GM18526 (cell line): Measurements from ENCODE around the gene CD2BP2.
A peak's percentile ranks its signal among the peaks of the same experiment; 100 is the strongest.

Experiments used
- POLR2A ChIP-seq: IDR thresholded peaks from 3 replicates; pipeline ENCODE4 v1.6.1; 2011; ENCODE audit not compliant: insufficient read length; ENCODE audit errors: extremely low read depth

The CD2BP2 gene

DNA sequence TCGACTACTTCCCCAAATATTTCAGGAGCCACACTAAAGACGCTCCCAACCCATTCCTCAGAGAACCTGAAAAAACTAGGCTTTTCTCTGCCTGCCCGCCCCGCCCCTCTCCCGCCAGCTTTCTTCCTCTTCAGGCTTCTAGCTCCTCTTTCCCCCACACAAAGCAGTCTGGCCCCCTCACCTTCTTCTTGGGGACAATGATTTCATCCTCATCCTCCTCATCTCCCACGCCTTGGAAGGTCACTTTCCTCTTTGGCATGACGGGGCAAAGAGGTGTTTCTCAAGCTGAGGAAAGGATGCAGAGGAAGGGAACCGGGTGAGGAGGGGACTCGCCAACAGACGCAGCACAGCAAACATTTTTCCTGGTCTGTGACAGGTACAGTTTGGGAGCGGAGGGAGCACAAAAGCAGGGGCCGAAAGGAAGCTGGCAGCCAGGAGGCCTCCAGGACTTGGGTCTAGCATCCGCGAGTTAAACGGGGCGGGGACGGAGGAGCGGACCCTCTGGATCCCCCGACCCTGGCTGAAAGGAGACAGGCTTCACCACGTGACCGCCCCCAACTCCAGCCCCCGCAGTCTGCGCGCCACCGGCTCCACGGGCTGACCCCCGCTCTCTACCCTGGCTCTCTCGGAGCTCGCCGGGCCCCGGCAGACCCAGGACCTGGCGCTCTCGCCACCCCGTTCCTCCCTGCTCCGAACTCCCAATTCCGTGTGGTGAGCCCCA, 525 bp downstream of the CD2BP2 start:
- TF ChIP-seq POLR2A, result no peak

DNA sequence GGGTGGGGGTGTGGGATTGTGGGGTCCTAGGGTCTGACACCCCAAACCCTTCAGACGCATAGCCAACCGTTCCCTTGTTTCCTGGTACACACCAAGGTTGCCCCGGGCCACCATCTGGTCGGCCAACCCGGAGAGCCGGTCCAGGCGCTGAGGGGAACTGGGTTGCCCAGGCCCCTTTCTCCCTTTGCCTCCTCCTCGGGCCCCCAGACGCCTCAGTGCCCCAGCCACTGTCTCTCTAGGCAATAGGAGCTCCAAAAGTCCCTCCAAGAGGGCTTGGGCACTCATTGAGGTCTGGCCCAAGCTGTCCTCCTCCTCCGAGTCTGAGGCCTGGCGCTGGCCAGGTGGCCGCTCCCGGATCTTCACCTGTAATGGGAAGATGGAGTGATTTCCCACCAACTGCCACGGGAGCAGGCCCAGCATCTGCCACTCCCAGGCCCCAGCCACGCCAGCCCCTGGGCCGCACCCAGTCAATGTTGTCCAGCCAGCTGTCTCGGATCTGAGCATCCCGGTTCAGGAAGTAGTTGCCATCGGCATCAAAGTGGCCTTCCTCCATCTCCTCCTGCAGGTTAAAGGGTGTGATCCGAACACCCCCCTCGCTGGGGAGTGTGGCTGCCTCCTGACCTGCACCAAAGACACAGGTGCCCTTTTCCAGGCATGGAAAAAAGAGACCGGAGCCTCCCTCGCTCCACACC, 1.5 kb downstream of the CD2BP2 start:
- no peak for TF ChIP-seq POLR2A

DNA sequence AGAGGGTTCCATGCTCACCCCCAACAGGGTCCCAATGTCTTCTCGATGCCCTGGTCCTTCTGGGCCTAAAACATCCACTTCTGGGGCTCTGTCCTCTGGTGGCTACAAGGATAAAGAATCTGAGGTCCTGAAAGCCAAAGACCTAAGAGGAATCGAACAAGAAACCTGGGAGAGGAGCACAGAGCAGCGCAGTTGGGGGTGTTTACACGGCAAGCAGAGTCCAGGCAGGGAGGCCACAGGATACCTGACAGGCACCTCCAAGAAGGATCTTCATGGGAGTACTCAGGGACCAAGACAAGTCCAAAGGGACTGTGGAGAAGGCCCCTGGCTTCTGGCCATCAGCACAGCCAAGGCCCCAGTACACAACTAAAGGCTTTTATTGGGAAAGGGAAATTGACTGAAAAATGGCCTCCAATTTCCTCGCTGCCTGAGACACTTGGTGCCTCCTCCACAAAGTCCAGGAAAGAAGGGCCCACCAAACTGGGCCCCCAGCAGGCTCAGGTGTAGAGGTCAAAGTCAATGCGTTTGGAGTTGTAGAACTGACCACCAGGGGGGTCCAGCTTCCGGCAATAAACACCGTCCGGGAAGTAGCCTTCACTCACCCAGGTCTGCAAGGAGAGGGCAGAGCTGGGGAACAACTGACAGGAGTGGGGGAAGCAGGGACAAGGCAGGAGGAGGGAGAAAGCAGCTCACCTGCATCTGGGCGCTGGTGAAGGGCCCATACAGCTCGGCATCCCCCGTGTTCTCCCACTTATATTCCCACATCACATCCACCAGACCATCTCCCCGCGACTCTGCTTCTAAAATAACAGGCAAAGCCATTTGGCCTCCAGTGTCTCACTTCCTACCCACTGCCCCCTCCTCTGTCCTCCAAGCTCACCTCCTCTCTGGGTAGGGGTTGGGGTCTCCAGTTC, 2.4 kb downstream of the CD2BP2 start:
- no peak for TF ChIP-seq POLR2A

DNA sequence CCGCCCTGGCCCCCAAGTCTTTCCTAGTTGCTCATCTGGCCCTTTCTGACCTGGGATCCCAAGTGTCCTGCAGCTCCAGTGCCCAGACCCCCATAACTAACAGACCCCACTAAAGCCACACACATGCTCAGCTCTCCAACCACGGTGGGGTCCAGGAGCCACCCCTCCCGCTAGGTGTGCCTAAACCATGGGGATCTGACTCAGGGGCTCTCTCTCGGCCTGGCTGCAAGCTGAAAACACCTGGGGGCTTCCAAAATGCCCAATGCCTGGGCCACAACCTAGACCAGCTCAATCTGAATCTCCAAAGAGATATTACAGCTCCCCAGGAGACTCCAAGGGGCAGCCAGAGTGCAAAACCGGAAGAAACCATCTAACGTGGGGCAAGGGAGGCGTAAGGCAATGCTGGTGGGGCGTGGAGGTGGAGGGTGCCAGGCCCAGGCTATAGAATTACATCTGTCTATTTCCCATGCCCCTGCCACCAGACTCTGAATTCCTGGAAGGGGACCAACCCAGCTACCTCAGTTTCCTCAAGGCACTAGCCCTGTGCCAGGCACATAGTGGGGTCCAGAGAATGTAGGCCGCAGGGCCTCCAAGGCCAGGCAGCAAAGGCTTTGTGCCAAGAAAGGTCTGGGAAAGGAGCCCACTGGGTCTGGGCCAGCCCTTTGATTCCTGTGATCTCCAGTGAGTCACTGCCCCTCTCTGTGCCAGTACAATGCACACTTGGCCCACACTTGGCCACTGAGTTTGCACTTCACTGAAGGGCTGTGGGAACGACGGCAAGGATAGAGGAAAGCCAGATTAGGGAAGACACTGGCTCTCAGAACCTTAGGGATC, 3.3 kb downstream of the CD2BP2 start:
- no peak for TF ChIP-seq POLR2A

DNA sequence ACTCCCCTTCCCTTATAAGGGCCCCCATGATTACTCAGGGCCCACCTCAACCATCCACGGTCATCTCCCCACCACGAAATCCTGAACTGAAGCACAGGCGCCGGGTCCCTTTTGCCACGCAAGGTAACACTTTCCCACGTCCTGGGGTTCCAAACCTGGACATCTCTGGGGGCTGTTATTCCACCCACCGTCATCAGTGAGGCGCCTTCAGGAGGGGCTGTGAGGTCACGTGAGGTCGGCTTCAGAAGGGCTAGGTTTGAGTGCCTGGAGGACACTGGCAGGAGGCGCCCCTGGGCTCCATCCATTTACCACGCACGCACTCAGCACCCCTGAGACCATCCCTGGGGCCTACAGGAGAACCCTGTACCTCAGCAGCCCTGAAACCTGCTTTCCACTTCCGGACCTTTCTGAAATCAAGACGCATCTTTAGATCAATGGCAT, 4.1 kb downstream of the CD2BP2 start:
- TF ChIP-seq POLR2A, result no peak

DNA sequence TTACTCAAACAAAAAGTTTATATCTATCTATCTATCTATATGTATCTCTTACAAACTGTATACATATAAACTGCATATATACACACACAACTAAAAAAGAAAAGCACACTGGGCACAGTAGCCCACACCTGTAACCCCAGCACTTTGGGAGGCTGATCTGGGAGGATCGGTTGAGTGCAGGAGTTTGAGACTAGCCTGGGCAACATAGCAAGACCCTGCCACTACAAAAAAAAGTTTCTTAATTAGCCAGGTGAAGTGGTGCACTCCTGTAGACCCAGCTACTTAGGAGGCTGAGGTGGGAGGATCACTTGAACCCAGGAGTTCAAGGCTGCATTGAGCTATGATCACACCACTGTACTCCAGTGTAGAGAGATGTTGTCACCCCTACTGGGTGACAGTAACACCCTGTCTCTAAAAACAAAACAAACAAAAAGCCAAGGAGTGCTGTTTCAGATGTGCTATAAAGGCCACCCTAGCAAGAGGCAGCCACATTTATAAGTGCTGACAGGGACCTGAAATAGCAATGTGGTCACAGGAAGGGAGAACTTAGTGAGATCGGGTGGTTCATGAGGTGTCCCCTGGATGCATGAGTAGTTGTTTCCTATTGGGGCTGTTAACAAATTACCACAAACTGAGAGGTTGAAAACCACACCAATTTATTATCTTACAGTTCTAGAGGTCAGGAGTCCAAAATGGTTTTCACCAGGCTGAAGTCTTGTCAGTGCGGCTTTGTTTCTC, 4.8 kb downstream of the CD2BP2 start:
- no peak for TF ChIP-seq POLR2A

DNA sequence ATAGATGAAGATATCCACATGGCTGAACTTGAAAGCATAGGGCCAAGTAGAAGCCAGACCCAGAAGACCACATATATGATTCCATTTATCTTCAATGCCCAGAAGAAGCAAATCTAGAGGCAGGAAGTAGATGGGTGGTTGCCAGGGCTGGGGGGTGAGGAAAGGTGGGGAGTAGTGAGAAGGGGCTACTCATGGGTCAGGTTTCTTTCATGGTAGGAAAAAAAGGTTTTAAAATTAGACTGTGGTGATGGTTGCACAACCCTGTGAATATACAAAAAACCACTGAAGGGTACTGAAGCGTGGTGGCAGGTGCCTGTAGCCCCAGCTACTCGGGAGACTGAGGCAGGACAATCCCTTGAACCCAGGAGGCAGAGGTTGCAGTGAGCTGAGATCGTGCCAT, 5.4 kb downstream of the CD2BP2 start:
- no peak for TF ChIP-seq POLR2A

DNA sequence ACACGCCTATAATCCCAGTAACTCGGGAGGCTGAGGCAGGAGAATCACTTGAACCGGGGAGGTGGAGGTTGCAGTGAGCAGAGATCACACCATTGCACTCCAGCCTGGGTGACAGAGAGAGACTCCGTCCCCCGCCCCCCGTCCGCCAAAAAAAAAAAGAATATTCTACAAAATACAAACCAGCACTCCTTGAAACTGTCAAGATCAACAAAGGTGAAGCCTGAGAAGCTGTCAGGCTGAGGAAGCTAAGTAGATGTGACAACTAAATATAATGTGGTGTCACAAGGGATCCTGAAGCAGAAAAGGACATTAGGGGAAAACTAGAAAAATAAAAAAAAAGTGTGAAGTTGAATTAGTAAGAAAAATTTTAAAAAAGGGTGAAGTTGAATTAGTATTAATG, 6.2 kb downstream of the CD2BP2 start:
- no peak for TF ChIP-seq POLR2A

DNA sequence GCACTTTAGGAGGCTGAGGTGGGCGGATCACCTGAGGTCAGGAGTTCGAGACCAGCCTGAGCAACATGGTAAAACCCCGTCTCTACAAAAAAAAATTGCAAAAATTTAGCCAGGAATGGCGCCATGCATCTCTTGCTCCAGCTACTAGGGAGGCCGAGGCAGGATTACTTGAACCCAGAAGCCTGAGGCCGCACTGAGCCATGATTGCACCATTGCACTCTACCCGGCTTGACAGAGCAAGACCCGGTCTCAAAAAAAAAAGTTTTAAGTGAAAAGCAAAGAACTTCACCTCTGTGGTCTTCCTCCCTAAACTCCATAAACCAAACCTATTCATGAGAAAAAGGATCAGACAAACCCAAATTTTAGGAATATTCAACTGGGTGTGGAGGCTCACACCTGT, 7.0 kb downstream of the CD2BP2 start:
- TF ChIP-seq POLR2A, result no peak

DNA sequence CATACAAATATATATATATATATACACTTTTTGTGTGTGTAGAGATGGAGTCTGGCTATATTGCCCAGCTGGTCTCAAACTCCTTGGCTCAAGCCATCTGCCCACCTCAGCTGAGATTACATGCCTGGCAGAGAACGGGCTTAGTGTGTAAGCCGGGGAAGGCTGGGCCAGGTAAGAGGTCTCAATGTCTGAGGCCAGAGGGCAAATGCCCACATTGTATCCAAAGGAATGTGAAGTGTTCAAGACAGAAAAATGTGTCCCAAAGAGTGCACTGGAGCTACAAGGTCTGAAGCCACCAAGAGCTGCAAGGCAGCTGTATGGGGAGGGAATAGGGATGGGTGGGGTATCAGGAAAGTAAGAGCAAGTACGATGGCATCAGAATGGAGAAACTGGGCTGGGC, 8.8 kb downstream of the CD2BP2 start:
- no peak for TF ChIP-seq POLR2A

DNA sequence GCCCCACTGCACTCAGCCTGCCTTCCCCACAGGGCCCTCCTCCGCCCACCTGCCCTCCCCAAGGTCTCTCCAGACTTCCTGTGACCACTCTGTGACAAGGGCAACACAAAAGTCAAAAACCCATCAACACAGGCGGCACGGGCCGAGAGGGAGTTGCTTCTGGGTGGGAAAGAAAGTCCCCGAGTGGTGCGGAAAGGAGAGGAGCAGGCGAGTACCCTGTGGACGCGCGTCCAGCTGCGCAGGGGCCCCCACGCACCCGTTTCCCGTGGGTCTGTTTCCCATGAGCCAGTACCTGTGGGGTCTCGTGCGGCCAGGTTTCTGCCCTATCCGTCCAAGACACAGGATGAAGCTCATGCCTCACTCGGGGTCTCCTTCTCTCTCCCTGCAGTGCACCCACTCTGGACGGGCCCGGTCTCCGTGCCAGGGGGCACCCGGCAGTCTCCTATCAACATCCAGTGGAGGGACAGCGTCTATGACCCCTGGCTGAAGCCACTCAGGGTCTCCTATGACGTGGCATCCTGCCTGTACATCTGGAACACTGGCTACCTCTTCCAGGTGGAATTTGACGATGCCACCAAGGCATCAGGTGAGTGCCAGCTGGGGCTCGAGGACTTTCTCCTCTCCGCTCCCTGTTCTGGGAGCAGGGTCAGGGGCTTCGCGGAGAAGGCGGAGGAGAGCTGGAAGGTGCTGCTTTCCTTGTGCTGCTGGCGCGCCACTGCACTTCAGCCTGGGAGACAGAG, 12.2 kb downstream of the CD2BP2 start:
- TF ChIP-seq POLR2A, result no peak

DNA sequence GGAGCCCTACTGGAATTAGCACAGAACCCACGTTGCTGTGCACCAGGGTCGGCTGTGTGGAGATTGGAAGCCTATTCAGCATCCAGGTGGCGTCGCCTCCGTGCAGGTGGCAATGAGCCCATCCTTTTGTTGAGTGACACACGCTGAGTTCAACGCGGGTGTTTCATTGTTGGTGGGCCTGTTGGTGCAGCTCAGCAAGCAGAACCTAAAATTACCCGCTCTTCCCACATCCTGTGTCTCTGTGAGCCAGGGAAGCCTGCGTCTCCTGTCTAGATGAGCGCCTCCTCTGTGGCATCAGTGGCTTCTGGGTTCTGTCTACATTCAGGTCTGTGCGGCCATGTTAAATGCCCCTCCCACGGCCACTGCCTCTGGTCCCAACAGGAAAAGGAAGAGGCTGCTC, 14.5 kb downstream of the CD2BP2 start:
- TF ChIP-seq POLR2A, result no peak

DNA sequence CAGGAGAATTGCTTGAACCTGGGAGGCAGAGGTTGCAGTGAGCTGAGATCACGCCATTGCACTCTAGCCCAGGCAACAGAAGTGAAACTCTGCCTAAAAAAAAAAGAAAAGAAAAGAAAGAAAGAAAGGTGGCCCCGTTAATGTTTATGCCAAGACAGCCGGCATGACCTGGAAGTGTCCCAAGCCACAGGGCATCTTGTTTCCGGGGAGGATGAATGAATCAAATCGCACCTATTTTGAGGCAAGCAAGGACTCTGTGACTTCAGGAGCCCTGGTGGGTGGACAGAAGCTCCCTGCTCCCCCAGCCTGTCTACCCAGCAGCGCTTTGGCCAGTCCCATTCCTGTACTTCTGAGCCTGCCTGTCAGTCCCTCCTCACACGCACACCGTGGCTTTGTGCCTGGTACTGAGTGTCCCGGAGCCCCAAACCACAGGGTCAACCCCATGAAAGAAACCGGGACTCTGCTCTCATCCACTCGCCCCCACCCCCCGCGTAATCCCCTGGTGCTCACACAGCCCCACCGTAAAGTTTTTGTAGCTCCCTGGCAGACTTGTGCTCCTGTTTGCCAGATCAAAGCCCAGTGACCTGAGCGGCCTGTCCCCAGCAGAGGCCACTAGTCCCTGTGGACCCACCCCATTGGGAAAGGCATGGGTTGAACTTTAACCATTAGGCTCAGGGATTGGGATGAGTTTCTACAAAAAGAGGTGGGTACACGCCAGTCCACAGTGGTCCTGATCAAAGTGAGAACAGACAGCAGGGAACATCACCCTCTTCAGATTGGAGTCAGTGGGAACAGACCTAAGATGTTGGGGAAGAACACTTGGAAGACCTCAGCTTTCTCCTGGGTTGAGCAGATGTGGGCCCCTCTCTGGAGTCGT, 19.3 kb downstream of the CD2BP2 start:
- TF ChIP-seq POLR2A, result no peak

DNA sequence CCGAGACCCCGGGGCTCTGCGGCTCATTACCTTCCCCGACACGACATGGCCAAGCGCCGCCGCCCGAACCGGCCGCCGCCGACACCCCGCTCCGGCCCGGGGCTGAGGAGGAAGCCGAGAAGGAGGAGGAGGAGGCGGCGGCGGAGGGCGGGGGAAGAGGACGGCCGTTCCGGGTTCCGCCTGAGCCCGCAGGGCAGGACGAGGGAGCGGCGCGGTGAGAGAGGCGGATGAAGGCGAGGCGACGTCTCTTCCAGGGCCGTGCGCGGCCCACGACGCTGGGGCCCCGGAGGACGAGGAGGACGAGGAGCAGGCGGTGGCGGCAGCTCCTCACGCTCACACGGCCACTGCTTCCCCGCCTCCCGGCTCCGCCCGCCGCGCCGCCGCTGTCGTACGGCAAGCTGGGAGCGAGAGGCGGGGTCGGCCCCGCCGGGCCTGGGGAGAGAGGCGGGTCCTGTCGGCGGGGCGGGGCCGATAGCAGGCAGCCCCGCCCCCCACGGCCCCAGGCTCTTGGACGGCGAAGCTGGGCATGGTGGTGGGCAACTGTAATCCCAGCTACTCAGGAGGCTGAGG, 20.0 kb downstream of the CD2BP2 start:
- TF ChIP-seq POLR2A, result peak; percentile 70
